SK-N-SH (cell line): ENCODE results near the gene ARAF. TPM values are rescaled to one million over a fixed set of nuclear protein-coding genes. Genes with fewer than 3 reads are reported as not detected.

Experiments
- CTCF ChIA-PET: fragments of 300-600, 350-600 bp; formaldehyde crosslinking; extraction: SDS; loops from one replicate; lab custom pipeline; 2021; lab: Yijun Ruan, JAX
- POLR2A ChIA-PET: fragments of 350-600 bp; sonication (Branson Sonifier 250); formaldehyde crosslinking; extraction: SDS; loops from one replicate; lab custom pipeline; 2020; ENCODE audit warnings: antibody characterized with exemption, inconsistent platforms; lab: Yijun Ruan, JAX
- DNase-seq: peaks from one replicate; pipeline ENCODE4 v3.0.0; 2012
- H2AFZ ChIP-seq: fragments of 200-600 bp; sonication (generic); 2 replicates; pipeline ENCODE4 v1.8.1; 2016; ENCODE audit warnings: antibody characterized with exemption, mild to moderate bottlenecking, low read depth
- H3F3A ChIP-seq: fragments of 200-600 bp; sonication (generic); replicated peaks from 2 replicates; pipeline ENCODE3; 2016; ENCODE audit warnings: antibody characterized with exemption, mild to moderate bottlenecking; ENCODE audit not compliant: insufficient read depth
- H3K27ac ChIP-seq, 2 experiments: fragments of 200-500 bp in 1 of 2; fragments of 200-600 bp in 1 of 2; sonication (Bioruptor generic) in 1 of 2; sonication (generic), shearing (Covaris generic) in 1 of 2; 2 replicates each; pipeline versions ENCODE4 v1.5.1 to v1.6.1; 2014 to 2016; ENCODE audit warnings: low read depth in 2 of 2, inconsistent platforms in 1 of 2, low read length in 1 of 2, mild to moderate bottlenecking in 1 of 2, mixed read lengths in 1 of 2
- H3K27me3 ChIP-seq: fragments of 200-600 bp; sonication (generic), shearing (Covaris generic); 2 replicates; pipeline ENCODE4 v1.6.1; 2016; ENCODE audit warnings: mixed run types; ENCODE audit not compliant: insufficient read depth
- H3K36me3 ChIP-seq, 2 experiments: fragments of 200-500 bp in 1 of 2; fragments of 200-600 bp in 1 of 2; sonication (Bioruptor generic) in 1 of 2; sonication (generic) in 1 of 2; replicated peaks in 1 of 2; 2 replicates each; pipeline versions ENCODE3 to v1.5.1; 2014 to 2016; ENCODE audit warnings: low read length in 1 of 2, mild to moderate bottlenecking in 1 of 2; ENCODE audit not compliant: insufficient read depth in 2 of 2, control insufficient read depth in 1 of 2
- H3K4me1 ChIP-seq, 2 experiments: fragments of 200-500 bp in 1 of 2; fragments of 200-600 bp in 1 of 2; sonication (Bioruptor generic) in 1 of 2; sonication (generic), shearing (Covaris generic) in 1 of 2; 2 replicates each; pipeline versions ENCODE4 v1.5.1 to v1.6.1; 2014 to 2016; ENCODE audit warnings: low read depth in 1 of 2, low read length in 1 of 2, mixed run types in 1 of 2; ENCODE audit not compliant: insufficient read depth in 2 of 2, control insufficient read depth in 1 of 2
- H3K4me2 ChIP-seq: fragments of 200-600 bp; sonication (generic), shearing (Covaris generic); 2 replicates; pipeline ENCODE4 v1.6.1; 2017; ENCODE audit warnings: mixed run types
- H3K4me3 ChIP-seq, 2 experiments: fragments of 200-500 bp in 1 of 2; fragments of 200-600 bp in 1 of 2; sonication (Bioruptor generic) in 1 of 2; sonication (generic), shearing (Covaris generic) in 1 of 2; 2 replicates each; pipeline versions ENCODE4 v1.5.1 to v1.8.1; 2014 to 2016; ENCODE audit warnings: low read depth in 2 of 2, inconsistent platforms in 1 of 2, low read length in 1 of 2, mild to moderate bottlenecking in 1 of 2, mixed read lengths in 1 of 2, moderate library complexity in 1 of 2
- H3K79me2 ChIP-seq: fragments of 200-600 bp; sonication (generic); 2 replicates; pipeline ENCODE4 v1.8.1; 2017; ENCODE audit warnings: mild to moderate bottlenecking; ENCODE audit not compliant: insufficient read depth
- H3K9ac ChIP-seq: fragments of 200-600 bp; sonication (generic); 2 replicates; pipeline ENCODE4 v1.6.1; 2017; ENCODE audit warnings: mixed run types
- H3K9me2 ChIP-seq: fragments of 200-600 bp; sonication (generic); 2 replicates; pipeline ENCODE4 v1.6.1; 2017; ENCODE audit warnings: mixed run types
- H3K9me3 ChIP-seq: fragments of 200-600 bp; sonication (generic); 2 replicates; pipeline ENCODE4 v1.6.1; 2017; ENCODE audit warnings: mixed run types, mild to moderate bottlenecking, moderate library complexity
- H4K20me1 ChIP-seq: fragments of 200-600 bp; sonication (generic); 2 replicates; pipeline ENCODE4 v1.6.1; 2017; ENCODE audit warnings: mild to moderate bottlenecking, mixed run types; ENCODE audit not compliant: insufficient read depth
- GABPA ChIP-seq: IDR thresholded peaks from 2 replicates; pipeline ENCODE4 v1.4.0; 2012; ENCODE audit warnings: low read depth, mild to moderate bottlenecking
- MEF2A ChIP-seq: IDR thresholded peaks from 2 replicates; pipeline ENCODE4 v1.4.0; 2012; ENCODE audit warnings: low read depth, borderline replicate concordance
- NFIC ChIP-seq: IDR thresholded peaks from 2 replicates; pipeline ENCODE4 v1.4.0; 2012; ENCODE audit warnings: borderline replicate concordance
- NRF1 ChIP-seq: IDR thresholded peaks from 2 replicates; pipeline ENCODE4 v1.6.1; 2012; ENCODE audit warnings: low read depth, mild to moderate bottlenecking, low read length
- RAD21 ChIP-seq: IDR thresholded peaks from 2 replicates; pipeline ENCODE4 v1.6.1; 2012; ENCODE audit warnings: mild to moderate bottlenecking, low read length
- RCOR1 ChIP-seq: fragments of 150-350 bp; IDR thresholded peaks from 2 replicates; pipeline ENCODE4 v1.6.1; 2017; ENCODE audit warnings: antibody characterized with exemption, low read length
- RFX5 ChIP-seq: IDR thresholded peaks from 2 replicates; pipeline ENCODE4 v1.6.1; 2012; ENCODE audit warnings: mild to moderate bottlenecking, improper control_type of control experiment, low read length
- SIN3A ChIP-seq: IDR thresholded peaks from 2 replicates; pipeline ENCODE4 v1.6.1; 2012; ENCODE audit warnings: low read depth, mild to moderate bottlenecking, low read length, moderate library complexity, borderline replicate concordance
- SMC3 ChIP-seq: IDR thresholded peaks from 2 replicates; pipeline ENCODE4 v1.6.1; 2012; ENCODE audit warnings: low read depth, low read length, improper control_type of control experiment
- TCF12 ChIP-seq: IDR thresholded peaks from 2 replicates; pipeline ENCODE4 v1.4.0; 2012
- TEAD4 ChIP-seq: IDR thresholded peaks from 2 replicates; pipeline ENCODE4 v1.4.0; 2012; ENCODE audit warnings: mild to moderate bottlenecking, borderline replicate concordance; ENCODE audit not compliant: insufficient read depth
- WGBS: methylation state at CpG from one replicate; pipeline ENCODE4 v1.1.6; 2017; ENCODE audit warnings: low lambda C conversion rate; 5-methylcytosine and 5-hydroxymethylcytosine counted together
- polyA plus RNA-seq, 3 experiments: library from polyadenylated mRNA; depleted of rRNA; stranded (reverse); fragments of >200 nt; gene quantifications; 2 replicates each; pipeline ENCODE4 v1.2.3, GENCODE V29; 2012
- TF ChIP-seq, protein P1 (sequence below): IDR thresholded peaks from 2 replicates; pipeline ENCODE4; 2012

The ARAF gene
- polyA plus RNA-seq, 1 of the 3 experiments (the other 2 are of a cell fraction) = 48.6 TPM

DNA sequence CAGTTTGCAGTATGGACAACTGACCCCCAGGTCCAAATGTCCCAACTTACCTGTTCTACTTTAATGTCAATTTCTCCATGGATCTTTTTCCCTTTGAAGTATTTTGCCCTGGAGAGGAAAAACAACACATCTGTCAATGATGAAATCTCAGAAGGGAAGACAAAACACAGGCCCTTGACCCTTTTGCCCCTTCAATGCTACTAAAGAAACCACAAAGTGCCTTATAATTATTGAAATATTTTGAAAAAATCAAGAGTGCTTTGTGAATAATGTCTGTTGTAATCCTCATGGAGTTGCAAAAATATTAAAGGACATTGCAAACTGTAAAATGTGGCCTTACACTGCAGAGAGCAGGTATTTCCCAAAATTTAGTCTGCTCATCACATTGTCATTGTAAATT lies 46.1 kb downstream of the ARAF start:
- Histone ChIP-seq H3K27me3 (no peaks in the 10 kb centered on the region; the same call in 1 of the 2 replicates), H2AFZ (no peak overlapping the region), H3K9me3 (no peaks in the 10 kb centered on the region), H3K4me2 (no peak overlapping the region), H3F3A (no peaks in the 10 kb centered on the region), H3K4me3 (no peak overlapping the region), H3K9me2 (no peaks in the 10 kb centered on the region), H3K79me2 (no peaks in the 10 kb centered on the region), H3K9ac (no peak overlapping the region)
- POLR2A ChIA-PET = no interaction called here
- CTCF ChIA-PET = no interaction called here
- DNase-seq = no peak
- TF ChIP-seq RCOR1 = no peak
- no peak for TF ChIP-seq MEF2A
- peak; percentile 76 for TF ChIP-seq TCF12
- TF ChIP-seq, protein P1, sequence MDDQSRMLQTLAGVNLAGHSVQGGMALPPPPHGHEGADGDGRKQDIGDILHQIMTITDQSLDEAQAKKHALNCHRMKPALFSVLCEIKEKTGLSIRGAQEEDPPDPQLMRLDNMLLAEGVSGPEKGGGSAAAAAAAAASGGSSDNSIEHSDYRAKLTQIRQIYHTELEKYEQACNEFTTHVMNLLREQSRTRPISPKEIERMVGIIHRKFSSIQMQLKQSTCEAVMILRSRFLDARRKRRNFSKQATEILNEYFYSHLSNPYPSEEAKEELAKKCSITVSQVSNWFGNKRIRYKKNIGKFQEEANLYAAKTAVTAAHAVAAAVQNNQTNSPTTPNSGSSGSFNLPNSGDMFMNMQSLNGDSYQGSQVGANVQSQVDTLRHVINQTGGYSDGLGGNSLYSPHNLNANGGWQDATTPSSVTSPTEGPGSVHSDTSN = peak; percentile 39; the same call in 1 of the 2 replicates
- TF ChIP-seq GABPA = no peak
- TF ChIP-seq, all 33 proteins: peak for 2
- Histone ChIP-seq H4K20me1 (no peaks in the 10 kb centered on the region), H3K27ac (no peak overlapping the region), H3K4me1 (no peaks in the 10 kb centered on the region), H3K36me3 (no peaks in the 10 kb centered on the region)

DNA sequence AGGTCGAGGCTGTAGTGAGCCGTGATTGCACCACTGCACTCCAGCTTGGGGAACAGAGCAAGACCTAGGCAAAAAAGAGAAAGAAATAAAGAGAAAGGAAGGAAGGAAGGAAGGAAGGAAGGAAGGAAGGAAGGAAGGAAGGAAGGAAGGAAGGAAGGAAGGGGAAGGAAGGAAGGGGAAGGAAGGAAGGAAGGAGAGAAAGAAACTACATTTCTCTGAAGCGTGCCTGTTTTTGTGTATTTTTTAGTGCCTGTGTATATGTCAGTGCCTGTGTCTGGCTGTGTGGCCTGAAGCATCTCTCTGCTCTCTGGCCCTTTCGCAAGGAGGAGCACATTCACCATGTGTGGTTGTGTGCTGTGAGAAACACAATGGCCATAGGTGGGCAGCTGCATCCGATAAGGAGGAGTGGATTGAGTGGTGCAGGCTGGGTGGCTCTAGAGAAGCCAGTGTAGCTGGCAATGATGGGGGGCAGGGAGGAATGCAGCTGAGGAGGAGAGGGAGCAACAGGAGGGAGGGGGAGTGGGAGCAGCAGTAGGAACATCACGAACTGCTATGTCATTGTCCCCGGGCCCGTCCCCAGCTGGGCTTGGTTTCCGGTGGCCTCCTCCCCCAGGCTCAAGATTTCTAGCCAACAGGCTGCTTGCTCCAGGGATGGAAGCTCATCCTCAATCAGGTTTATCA lies 47.3 kb downstream of the ARAF start:
- Histone ChIP-seq H3K9me3 (no peaks in the 10 kb centered on the region), H3K4me3 (no peak overlapping the region), H3K79me2 (no peaks in the 10 kb centered on the region), H3K36me3 (no peaks in the 10 kb centered on the region), H2AFZ (no peak overlapping the region), H3K27ac (no peak overlapping the region), H3K4me2 (no peak overlapping the region), H4K20me1 (no peaks in the 10 kb centered on the region), H3F3A (no peaks in the 10 kb centered on the region), H3K4me1 (no peaks in the 10 kb centered on the region), H3K27me3 (no peaks in the 10 kb centered on the region; the same call in 1 of the 2 replicates), H3K9me2 (no peaks in the 10 kb centered on the region), H3K9ac (no peak overlapping the region)
- ChIA-PET POLR2A (no interaction called here), CTCF (no interaction called here)
- no peak for DNase-seq
- no peak for TF ChIP-seq MEF2A
- TF ChIP-seq SIN3A = no peak
- no peak for TF ChIP-seq RAD21
- TF ChIP-seq GABPA = no peak
- TF ChIP-seq RFX5 = no peak
- no peak for TF ChIP-seq TCF12
- WGBS = 25% methylated on average over 8 of the region's 9 CpGs

DNA sequence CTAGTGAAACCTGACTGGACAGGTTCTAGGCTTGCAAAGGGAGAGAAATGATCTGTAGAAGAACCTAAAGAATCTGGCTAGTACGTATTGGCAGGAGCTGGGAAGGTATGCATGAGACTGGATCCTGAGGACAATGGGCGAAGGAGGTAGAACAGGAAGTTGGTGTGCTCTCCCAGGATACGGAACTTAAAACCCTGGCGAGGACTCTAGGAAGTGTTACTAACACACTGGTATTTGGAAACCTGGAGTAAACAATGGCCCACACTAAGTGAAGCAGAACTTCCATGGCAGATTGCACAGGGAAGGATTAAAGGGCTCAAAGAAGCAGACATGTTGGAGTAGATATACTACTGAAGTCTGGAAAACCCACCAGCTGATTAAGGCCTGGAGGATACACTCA lies 49.5 kb downstream of the ARAF start:
- ChIA-PET CTCF (no interaction called here), POLR2A (interaction anchor here (1.8 kb wide), 1 partner anchor 28 kb away, joined by 5 read pairs; the partner anchor contains the start of gene TIMP1)
- H3K4me3 ChIP-seq = no peak overlapping the region
- H3K9me2 ChIP-seq = no peaks in the 10 kb centered on the region
- H3K4me2 ChIP-seq = no peak overlapping the region
- H2AFZ ChIP-seq = no peak overlapping the region
- H3K27ac ChIP-seq = no peak overlapping the region
- no peaks in the 10 kb centered on the region for H3K79me2 ChIP-seq
- H3K27me3 ChIP-seq = no peaks in the 10 kb centered on the region; the same call in 1 of the 2 replicates
- no peaks in the 10 kb centered on the region for H3K9me3 ChIP-seq
- H3K4me1 ChIP-seq = no peaks in the 10 kb centered on the region
- WGBS = 29% methylated on average over 4 of the region's 4 CpGs
- H4K20me1 ChIP-seq = no peaks in the 10 kb centered on the region
- H3K9ac ChIP-seq = no peak overlapping the region
- no peaks in the 10 kb centered on the region for H3F3A ChIP-seq
- TF ChIP-seq NRF1 = no peak
- no peak for TF ChIP-seq NFIC
- TF ChIP-seq RAD21 = no peak
- TF ChIP-seq SMC3 = no peak
- TF ChIP-seq RFX5 = no peak
- no peak for TF ChIP-seq TEAD4
- DNase-seq = no peak
- H3K36me3 ChIP-seq = no peaks in the 10 kb centered on the region
